GM11168 (cell line): ENCODE results near the gene LRBA.
"Not testable (repeated sequence)": the region's sequence is repeated elsewhere in the genome, so short reads cannot be mapped to it uniquely, and the experiment has no call there.

Experiments
- in situ Hi-C: fragments of 300-500 bp; cut with MboI; formaldehyde crosslinking; loops from one replicate; pipeline ENCODE4 v1.12.0; 2022; ENCODE audit warnings: low sequenced_read_pairs; ENCODE audit not compliant: unreplicated experiment

Gene LRBA

DNA sequence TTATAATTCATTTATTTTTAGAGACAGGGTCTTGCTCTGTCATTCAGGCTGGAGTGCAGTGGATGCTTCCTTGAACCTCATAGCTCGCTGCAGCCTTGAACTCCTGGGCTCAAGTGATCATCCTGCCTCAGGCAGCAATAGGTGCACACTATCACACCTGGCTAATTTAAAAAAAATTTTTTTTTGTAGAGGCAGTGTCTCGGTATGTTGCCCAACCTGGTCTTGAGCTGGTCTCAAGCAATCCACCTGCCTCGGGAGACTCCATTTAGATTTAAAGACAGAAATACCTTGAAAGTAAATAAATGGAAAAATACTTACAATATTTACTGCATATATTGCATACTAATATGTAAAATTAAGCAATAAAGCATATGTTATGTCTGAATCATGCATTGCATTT lies 473.4 kb downstream of the LRBA start:
- in situ Hi-C loops = no loop called here

DNA sequence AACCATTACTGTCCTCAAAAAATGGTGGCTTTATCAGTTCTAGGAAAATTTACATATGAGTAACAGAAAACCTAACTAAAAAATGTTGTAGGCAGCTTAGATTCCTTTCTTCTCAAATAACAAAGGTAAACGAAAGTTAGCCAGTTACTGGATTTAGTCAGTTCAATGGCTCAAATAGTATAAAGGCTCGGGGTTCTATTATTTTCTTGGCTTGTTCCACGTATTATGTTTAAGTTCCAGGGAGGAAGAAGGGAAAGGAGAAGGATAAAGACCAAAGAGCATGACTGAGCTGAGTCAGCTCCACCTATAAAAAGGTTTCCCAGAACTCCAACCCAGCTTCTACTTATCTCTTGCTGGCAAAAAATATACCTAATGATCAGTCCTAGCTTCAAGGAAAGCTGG lies 474.1 kb downstream of the LRBA start:
- in situ Hi-C loops = no loop called here

DNA sequence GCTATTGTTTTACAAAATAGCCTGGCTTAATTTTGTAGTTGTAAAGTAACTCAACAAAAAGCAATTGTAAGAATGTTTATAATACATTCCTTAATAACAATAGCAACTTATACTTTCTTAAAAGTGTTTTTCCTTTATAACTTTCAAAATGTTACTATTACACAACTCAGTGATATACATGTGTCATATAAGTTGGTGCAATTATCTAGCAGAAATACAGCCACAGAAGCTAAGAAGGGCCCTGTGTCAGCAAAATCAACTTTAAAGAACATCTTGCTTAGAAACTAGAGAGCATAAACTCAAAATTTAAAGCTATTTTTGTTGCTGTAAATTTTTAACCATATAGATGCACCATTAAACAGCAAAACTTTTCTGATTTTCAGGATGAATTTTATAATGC lies 474.5 kb downstream of the LRBA start:
- in situ Hi-C loops = no loop called here

DNA sequence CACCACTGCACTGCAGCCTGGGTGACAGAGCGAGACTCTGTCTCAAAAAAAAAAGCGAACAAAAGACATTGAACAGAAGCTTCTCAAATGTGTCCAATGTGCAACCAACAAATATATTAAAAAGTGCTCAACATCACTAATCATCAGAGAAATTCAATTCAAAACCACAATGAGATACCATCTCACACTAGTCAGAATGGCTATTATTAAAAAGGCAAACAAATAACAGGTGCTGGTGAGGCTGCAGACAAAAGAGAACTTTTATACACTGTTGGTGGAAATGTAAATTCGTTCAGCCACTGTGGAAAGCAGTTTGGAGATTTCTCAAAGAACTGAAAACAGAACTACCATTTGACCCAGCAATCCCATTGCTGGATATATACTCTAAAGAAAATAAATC lies 477.2 kb downstream of the LRBA start:
- in situ Hi-C loops = not testable (repeated sequence)

DNA sequence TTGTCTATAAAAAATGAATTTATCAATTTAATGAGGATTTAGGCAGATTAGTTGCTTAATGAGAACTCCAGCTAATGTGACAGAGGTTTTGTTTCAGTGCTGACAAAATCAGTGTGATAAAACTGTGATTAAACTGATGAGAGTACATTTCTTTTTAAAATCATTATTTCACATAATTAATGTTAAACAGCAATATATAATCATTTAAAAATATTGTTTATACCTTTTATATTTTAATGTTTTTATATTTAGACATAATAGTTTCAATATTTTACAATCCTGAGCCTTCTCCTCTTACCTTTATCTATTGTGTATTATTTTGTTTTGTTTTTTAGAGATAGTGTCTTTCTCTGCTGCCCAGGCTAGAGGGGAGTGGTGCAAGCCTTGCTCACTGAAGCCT lies 480.3 kb downstream of the LRBA start:
- in situ Hi-C loops = no loop called here

DNA sequence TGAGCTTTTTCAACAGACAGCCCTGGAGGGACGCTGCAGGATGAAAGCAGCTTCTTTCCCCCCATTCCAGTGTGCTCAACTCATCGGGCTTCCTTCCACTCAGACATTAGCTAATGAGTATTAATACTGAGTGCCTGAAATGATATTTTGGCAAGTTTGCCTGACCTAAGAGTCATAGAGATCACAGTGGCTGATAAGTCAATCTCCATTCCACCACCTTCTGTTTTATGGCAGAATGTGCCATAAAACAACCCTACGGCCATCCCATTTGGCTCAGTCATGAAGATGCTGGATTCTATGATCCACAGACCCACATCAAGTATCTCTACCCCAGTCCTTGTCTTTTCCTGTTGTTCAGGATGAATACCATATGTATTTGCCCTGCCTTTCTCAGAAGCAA lies 481.4 kb downstream of the LRBA start:
- in situ Hi-C loops = no loop called here

DNA sequence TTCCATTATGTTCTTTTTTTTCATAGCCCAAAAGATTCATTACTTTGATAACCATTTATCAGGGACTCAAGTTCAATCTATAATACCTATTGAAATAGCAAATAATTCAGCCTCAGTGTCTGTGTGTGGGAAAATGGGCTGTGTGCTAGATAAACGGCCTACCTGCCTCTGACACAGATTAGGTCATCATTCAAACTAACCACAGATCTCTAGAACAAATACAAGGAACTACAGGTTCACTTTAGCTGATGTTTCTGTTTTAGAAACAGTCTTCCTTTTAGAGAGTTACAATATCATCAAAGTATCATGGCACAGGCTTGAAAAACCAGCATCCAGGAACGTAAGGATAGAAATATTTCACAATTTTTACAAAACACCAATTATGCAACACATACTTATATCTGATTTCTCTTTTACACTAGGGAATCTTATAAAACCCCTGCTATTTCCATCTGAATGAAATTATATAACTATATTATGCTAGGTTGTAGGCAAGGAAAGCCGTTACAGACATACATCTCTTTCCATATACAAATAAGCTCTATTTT lies 489.7 kb downstream of the LRBA start:
- in situ Hi-C loops = no loop called here

DNA sequence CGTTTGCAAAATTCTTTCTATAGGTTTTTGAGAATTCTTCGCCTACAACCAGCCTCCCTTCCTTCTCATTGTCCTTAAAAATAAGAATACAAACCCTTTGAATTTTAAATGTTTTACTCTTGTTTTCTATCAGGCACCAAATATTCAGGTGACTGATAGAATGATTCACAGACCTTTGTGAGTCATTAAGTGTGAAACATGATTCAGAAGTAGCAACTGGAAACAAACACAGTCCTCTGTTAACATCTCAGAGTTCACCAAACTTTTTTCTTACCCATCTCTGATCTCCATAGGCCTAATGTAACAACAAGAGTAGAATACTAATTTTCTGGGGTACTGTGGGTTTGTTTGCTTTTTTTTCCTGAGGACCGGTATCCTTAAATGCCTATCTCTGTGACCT lies 496.5 kb downstream of the LRBA start:
- in situ Hi-C loops = no loop called here

DNA sequence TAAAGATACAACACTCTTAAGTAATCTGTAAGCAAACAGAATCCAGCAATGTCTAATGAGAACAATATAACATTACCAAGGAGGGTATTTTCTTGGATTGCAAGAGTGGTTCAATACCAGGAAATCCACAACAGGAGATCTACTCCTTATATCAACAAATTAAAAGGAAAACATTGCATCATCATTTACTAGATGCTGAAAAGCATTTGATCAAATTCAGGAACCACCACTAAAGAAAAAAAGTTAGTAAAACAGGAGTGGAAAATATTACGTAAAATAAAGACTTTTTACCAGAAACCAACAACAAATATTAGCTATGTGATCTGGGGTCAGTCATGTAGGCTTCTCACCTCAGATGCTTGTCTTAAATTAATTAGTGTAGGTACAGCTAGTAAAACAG lies 499.9 kb downstream of the LRBA start:
- in situ Hi-C loops = no loop called here

DNA sequence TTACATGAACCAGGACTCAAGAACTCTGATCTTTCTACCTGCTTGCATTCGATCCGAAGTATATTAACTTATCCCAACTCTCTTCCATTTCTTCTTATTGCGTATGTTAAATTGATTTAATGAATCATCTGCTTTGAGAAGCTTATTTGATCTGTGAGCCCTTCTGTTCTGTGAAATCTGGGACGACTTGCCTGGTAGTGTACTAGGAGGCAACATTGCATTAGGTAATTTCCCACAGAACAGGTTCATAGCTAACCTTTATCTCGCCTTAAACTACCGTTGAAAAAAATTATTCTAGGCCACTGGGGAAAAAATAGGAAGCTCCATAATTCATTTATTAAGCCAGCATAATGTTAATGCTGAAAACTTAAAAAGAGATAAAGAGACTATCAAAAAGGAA lies 500.4 kb downstream of the LRBA start:
- in situ Hi-C loops = no loop called here

DNA sequence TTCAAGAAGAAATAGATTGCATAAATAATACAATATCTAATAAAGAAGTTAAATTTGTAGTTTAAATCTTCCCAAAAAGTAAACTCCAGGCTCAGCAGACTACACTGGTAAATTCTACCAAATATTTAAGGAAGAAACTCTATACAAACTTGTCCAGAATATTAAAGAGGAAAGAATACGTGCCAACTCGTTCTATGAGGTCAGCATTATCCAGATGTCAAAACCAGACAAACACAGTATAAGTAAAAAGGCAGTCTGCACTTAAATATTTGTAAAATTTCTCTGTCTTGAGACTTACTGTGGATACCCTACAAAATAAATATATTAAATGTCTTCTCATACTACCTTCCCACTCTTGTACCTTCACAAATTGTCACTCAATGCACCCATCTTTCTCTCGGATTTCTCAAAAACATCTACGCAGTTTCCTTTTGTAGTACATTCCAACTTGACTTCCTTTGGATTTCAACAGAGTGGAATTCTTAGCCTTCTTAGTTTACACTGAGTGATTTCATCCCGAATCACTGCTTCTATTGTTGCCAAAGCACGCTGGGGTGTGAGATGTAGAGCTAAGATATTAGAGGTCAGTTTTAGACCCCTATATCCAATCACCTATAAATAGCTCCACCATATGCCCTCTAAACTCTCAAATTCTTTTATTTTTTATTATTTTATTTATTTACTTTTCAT lies 504.8 kb downstream of the LRBA start:
- in situ Hi-C loops = no loop called here

DNA sequence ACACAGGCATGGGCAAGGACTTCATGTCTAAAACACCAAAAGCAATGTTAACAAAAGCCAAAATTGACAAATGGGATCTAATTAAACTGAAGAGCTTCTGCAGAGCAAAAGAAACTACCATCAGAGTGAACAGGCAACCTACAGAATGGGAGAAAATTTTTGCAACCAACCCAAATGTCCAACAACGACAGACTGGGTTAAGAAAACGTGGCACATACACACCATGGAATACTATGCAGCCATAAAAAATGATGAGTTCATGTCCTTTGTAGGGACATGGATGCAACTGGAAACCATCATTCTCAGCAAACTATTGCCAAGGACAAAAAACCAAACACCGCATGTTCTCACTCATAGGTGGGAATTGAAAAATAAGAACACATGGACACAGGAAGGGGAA lies 507.4 kb downstream of the LRBA start:
- in situ Hi-C loops = not testable (repeated sequence)

DNA sequence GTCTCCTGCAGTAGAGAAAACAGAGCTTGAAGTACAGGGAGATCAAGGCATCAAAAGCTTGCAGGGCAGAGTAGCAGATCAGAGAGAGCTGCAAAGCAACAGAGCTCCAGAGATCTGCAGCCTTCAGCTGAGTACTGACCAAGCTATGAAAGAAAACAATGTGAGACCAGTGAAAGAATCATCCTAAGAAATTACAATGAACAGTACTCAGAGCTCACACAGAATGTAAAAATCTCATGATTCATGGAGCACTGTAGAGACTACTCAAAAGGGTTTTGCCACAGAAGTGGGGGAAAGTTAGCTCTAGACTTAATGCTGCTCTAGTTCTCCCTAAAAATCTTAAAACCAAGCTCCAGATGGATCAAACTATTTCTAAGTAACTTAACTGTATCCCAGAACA lies 513.1 kb downstream of the LRBA start:
- in situ Hi-C loops = no loop called here

DNA sequence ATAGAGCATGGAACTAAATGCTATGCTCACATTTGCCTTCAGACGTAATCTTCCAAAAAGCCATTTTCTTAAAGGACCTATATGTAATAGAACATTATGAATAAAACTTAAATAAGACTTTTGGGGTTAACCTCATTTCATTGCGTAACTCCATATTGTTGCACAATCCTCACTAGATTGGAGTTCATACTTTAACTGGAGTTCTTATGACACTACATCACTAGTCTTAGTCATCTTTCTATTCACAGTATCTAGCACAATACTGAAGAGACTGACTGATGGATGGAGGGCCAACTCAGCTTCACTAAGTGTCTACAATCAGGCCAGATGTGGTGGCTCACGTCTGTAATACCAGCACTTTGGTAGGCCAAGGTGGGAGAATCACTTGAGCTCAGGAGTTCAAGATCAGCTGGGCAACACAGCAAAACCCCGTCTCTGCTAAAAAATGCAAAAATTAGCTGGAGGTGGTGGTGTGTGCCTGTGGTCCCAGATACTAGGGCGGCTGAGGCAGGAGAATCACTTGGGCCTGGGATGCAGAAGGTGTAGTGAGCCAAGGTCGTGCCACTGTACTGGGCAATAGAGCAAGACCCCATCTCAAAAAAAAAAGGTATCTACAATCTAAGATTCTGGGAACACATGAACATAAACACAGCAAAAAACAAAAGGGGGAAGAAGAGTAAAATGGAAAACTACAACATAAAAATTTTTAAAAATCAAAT lies 513.9 kb downstream of the LRBA start:
- in situ Hi-C loops = no loop called here

DNA sequence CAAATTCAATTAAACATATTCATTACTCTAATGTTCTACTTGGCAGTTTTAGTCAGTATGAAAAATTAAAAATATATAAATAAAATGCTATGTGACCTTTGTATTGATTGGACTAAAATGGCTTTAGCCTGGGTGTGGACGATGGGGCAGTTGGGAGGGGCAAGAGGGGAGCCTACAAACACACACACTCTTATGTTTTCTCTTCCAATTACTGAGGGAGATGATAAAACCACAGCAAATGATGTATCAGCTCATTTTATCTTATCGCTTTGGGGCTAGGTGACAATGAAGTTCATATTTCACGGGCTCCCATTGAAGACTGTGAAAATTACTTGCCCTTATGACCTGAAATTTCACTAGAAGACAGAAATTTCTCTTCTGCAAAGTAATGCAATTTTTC lies 517.5 kb downstream of the LRBA start:
- in situ Hi-C loops = no loop called here

DNA sequence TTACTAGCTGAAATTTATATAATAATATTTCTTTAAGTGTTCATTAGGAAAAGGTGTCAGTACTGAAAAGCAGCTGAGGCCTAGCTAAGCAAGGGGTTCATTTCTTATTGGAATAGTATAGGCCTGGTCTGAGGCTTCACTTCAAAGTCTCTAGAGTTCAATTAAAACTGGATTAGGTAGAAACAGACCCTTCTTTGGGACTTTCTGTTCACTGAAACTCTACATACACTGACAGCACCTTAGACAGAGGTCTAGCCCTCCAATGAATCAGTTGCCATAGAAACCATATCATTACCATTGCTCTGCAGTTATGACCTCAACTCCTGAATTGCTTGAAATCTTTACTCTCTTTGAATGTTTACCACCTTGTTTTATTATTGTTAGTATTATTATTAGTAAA lies 519.5 kb downstream of the LRBA start:
- in situ Hi-C loops = no loop called here

DNA sequence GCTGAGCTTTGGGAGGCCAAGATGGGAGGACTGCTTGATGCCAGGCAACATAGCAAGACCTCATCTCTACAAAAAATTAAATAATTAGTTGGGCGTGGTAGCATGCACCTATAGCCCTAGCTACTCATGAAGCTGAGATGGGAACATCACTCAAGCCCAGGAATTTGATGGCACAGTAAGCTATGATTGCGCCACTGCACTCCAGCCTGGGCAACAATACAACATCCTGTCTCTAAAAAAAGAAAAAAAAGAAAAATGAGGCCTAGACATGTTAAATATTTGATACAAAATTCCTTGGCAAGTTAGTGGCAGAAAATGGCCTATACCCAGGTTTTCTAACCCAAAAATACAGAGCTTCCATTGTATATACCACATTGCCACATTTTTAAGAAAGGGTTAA lies 521.2 kb downstream of the LRBA start:
- in situ Hi-C loops = no loop called here

DNA sequence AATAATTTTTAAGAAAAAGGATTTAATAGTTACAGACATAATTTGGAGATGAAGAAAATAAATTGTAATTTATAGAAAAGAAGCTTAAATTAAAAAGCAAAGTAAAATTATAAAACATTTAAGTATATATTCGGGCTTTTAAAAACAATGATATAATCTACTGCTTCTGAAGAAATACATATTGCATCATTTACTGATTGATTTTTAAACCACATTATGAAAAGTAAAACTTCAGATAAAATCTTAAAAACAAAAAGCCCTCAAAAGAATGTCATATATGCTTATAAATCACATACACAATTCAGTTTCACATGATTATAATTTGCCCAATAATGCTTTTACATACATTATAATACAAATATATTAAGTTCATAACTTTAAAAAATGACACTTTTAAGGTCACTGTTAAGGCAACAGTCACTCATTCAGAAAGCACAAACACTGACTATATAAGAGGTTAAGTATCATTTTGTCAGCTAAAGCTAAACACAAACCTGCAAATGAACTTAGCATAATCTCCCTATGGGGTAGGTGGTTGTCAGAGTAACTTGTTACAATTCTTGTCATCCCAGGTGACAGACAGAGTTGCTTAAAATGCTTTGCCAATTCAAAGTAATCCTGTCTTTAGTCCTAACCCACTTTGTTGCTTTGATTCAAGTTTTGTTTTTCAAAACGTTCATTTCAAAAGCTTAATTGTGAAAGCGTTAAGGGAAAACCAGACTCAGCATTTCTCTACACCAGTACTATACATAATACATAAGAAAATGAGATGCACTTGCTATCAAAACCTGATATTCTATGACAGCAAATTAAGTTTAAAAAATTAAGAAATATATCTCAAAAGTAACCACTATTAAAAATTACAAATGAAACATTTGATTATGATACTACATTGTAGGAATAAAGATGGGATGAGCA lies 523.7 kb downstream of the LRBA start:
- in situ Hi-C loops = no loop called here

DNA sequence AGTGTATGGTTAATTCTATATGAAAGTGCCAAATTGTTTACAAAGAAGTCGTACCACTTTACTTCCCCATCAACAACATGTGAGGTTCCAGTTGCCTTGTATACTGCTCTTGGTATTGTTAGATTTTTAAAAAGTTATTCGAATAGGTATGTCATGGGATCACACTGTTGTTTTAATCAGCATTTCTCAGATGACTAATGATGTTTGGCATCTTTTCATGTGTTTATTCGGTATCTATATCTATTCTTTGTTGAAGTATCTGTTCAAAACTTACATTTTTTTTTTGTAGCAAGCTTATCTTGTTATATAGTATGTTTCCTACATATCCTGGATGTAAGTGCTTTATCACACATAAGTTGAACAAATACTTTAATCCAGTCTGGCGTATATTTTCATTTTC lies 532.5 kb downstream of the LRBA start:
- in situ Hi-C loops = no loop called here

DNA sequence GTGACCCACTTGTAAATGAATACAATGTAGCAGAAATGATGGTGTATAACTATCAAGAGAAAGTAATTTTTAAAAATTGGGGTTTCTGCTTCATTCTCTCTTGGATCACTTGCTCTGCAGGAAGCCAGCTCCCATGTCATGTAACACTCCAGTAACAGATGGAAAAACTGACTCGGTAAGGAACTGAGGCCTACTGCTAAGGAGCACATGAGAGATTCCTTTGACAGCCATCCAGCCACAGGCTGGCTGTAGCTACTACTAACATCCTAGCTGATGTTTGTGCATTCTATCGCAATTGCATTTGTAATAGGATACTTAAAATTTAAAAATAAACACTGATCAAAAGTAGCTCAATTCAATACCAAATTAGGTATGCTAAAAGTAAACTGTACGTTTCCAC lies 535.4 kb downstream of the LRBA start:
- in situ Hi-C loops = no loop called here

DNA sequence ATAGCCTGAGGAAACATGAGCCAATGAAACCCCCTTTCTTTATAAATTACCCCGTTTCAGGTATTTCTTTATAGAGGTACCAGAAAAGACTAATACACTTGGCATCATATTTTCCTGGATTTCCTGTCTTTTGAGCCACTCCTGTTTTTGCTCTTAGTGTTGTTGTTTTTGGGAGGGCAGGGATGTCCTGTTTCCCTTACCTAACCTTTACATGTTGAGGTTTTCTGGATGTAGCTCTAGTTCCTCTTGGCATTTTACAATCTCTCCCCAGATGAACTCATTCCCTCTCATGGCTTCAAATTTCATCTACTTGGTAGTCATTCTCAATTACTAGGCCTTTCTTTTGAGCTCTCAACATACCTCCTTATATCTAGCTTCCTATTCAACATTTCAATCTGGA lies 537.2 kb downstream of the LRBA start:
- in situ Hi-C loops = no loop called here
